GM18526 (cell line): Measurements from ENCODE around the gene USP17L25.
"Not testable (repeated sequence)": the region's sequence is repeated elsewhere in the genome, so short reads cannot be mapped to it uniquely, and the experiment has no call there.

Source experiments
- POLR2A ChIP-seq: IDR thresholded peaks from 3 replicates; pipeline ENCODE4 v1.6.1; 2011; ENCODE audit not compliant: insufficient read length; ENCODE audit errors: extremely low read depth

Gene USP17L25

GRCh38 chr4:9329611-9330010, at the start of gene USP17L25:
Gene USP17L25 (plus strand): TSS chr4:9329911. CDS start chr4:9329911, 0 bp downstream.
- not testable (repeated sequence) for TF ChIP-seq POLR2A

- TF ChIP-seq POLR2A: not testable (repeated sequence)
Measured at GRCh38 chr4:9324865-9325264, 4.8 kb upstream of the USP17L25 start, which contains the start of gene USP17L24. Gene USP17L24 (plus strand): TSS chr4:9325165. CDS start chr4:9325165, 0 bp downstream.

- TF ChIP-seq POLR2A: not testable (repeated sequence)
Measured at GRCh38 chr4:9334358-9334757, 4.6 kb downstream of the USP17L25 start, which contains the start of gene USP17L26. Gene USP17L26 (plus strand): TSS chr4:9334658. CDS start chr4:9334658, 0 bp downstream.

- not testable (repeated sequence) for TF ChIP-seq POLR2A
Measured at GRCh38 chr4:9339103-9339502, 9.4 kb downstream of the USP17L25 start, which contains the start of gene USP17L5. Gene USP17L5 (plus strand): TSS chr4:9339403. CDS start chr4:9339403, 0 bp downstream.

GRCh38 chr4:9343848-9344247, 14.1 kb downstream of the USP17L25 start, which contains the start of gene USP17L27:
Gene USP17L27 (plus strand): TSS chr4:9344148. CDS start chr4:9344148, 0 bp downstream.
- TF ChIP-seq POLR2A: not testable (repeated sequence)

GRCh38 chr4:9348593-9348992, 18.9 kb downstream of the USP17L25 start, which contains the start of gene USP17L28:
Gene USP17L28 (plus strand): TSS chr4:9348893. CDS start chr4:9348893, 0 bp downstream.
- not testable (repeated sequence) for TF ChIP-seq POLR2A

GRCh38 chr4:9353338-9353737, 23.6 kb downstream of the USP17L25 start, which contains the start of gene USP17L29:
Gene USP17L29 (plus strand): TSS chr4:9353638. CDS start chr4:9353638, 0 bp downstream.
- not testable (repeated sequence) for TF ChIP-seq POLR2A

- not testable (repeated sequence) for TF ChIP-seq POLR2A
Measured at GRCh38 chr4:9362829-9363228, 33.1 kb downstream of the USP17L25 start, which contains the start of gene USP17L30. Gene USP17L30 (plus strand): TSS chr4:9363129. CDS start chr4:9363129, 0 bp downstream.
